ENCODE measurements around the gene ANGPTL1. TPM values are rescaled to one million over a fixed set of nuclear protein-coding genes. Genes with fewer than 3 reads are reported as not detected.

Gene ANGPTL1
- polyA plus RNA-seq, 1 donor from 2014 or later = not detected

DNA sequence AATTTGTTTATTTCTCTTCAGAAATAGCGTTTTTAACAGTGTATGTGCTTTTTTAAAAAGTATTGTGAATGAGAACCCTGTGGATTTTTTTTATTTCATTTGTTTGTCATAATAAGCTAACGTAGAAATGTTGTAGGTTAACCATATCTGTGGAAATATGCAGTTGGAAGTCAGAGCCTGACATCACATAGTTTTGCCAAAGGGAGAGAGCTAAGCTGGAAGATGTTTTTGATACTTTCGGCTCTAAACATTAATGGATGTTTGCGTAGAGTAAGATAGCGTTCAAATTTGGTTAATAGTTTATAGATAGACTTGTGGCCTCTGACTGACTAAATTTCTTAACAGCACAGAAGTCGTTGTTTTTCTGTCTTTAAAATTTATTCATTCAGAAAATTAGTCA lies 47.4 kb upstream of the ANGPTL1 start:
- Histone ChIP-seq H3F3A (ENCODE audit: insufficient read depth, low read length, poor library complexity, severe bottlenecking) (no peaks in the 10 kb centered on the region), H3K27ac (ENCODE audit: low read length) (no peak overlapping the region), H3K9ac (ENCODE audit: low read length) (no peak overlapping the region), H3K9me2 (ENCODE audit: insufficient read depth, low read length) (no peaks in the 10 kb centered on the region), H3K27me3 (ENCODE audit: insufficient read depth, low read depth, low read length) (no peaks in the 10 kb centered on the region), H3K9me3 (ENCODE audit: low read length) (no peaks in the 10 kb centered on the region), H3K4me3 (ENCODE audit: low read length) (no peak overlapping the region), H3K4me2 (ENCODE audit: low read length) (no peak overlapping the region), H4K20me1 (ENCODE audit: insufficient read depth) (no peaks in the 10 kb centered on the region), H3K36me3 (ENCODE audit: insufficient read depth, low read length) (no peaks in the 10 kb centered on the region), H2AFZ (ENCODE audit: low read depth, low read length) (no peak overlapping the region), H3K79me2 (replicated peaks; ENCODE audit: insufficient read depth, low read length) (no peaks in the 10 kb centered on the region)
- TF ChIP-seq TAF1 (IDR thresholded peaks at IDR 0.05; ENCODE audit: low read depth) = no peak
- no peak for TF ChIP-seq POLR2AphosphoS5 (IDR thresholded peaks at IDR 0.05)
- TF ChIP-seq SMC3 (conservative IDR thresholded peaks at IDR 0.05; ENCODE audit: poor library complexity) = no peak
- no peak for TF ChIP-seq RAD21 (conservative IDR thresholded peaks at IDR 0.05)
- TF ChIP-seq, protein P1, sequence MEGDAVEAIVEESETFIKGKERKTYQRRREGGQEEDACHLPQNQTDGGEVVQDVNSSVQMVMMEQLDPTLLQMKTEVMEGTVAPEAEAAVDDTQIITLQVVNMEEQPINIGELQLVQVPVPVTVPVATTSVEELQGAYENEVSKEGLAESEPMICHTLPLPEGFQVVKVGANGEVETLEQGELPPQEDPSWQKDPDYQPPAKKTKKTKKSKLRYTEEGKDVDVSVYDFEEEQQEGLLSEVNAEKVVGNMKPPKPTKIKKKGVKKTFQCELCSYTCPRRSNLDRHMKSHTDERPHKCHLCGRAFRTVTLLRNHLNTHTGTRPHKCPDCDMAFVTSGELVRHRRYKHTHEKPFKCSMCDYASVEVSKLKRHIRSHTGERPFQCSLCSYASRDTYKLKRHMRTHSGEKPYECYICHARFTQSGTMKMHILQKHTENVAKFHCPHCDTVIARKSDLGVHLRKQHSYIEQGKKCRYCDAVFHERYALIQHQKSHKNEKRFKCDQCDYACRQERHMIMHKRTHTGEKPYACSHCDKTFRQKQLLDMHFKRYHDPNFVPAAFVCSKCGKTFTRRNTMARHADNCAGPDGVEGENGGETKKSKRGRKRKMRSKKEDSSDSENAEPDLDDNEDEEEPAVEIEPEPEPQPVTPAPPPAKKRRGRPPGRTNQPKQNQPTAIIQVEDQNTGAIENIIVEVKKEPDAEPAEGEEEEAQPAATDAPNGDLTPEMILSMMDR (IDR thresholded peaks at IDR 0.05; ENCODE audit: poor library complexity, severe bottlenecking) = no peak
- no peak for TF ChIP-seq EP300 (conservative IDR thresholded peaks at IDR 0.05; ENCODE audit: poor library complexity, severe bottlenecking)
- no peak for TF ChIP-seq MXI1 (conservative IDR thresholded peaks at IDR 0.05; ENCODE audit: poor library complexity, severe bottlenecking)
- TF ChIP-seq EZH2 (IDR thresholded peaks at IDR 0.05; ENCODE audit: borderline replicate concordance, insufficient read depth, low read length, poor library complexity, severe bottlenecking) = no peak
- TF ChIP-seq, protein P2, sequence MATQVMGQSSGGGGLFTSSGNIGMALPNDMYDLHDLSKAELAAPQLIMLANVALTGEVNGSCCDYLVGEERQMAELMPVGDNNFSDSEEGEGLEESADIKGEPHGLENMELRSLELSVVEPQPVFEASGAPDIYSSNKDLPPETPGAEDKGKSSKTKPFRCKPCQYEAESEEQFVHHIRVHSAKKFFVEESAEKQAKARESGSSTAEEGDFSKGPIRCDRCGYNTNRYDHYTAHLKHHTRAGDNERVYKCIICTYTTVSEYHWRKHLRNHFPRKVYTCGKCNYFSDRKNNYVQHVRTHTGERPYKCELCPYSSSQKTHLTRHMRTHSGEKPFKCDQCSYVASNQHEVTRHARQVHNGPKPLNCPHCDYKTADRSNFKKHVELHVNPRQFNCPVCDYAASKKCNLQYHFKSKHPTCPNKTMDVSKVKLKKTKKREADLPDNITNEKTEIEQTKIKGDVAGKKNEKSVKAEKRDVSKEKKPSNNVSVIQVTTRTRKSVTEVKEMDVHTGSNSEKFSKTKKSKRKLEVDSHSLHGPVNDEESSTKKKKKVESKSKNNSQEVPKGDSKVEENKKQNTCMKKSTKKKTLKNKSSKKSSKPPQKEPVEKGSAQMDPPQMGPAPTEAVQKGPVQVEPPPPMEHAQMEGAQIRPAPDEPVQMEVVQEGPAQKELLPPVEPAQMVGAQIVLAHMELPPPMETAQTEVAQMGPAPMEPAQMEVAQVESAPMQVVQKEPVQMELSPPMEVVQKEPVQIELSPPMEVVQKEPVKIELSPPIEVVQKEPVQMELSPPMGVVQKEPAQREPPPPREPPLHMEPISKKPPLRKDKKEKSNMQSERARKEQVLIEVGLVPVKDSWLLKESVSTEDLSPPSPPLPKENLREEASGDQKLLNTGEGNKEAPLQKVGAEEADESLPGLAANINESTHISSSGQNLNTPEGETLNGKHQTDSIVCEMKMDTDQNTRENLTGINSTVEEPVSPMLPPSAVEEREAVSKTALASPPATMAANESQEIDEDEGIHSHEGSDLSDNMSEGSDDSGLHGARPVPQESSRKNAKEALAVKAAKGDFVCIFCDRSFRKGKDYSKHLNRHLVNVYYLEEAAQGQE (IDR thresholded peaks at IDR 0.05; ENCODE audit: borderline replicate concordance) = no peak

DNA sequence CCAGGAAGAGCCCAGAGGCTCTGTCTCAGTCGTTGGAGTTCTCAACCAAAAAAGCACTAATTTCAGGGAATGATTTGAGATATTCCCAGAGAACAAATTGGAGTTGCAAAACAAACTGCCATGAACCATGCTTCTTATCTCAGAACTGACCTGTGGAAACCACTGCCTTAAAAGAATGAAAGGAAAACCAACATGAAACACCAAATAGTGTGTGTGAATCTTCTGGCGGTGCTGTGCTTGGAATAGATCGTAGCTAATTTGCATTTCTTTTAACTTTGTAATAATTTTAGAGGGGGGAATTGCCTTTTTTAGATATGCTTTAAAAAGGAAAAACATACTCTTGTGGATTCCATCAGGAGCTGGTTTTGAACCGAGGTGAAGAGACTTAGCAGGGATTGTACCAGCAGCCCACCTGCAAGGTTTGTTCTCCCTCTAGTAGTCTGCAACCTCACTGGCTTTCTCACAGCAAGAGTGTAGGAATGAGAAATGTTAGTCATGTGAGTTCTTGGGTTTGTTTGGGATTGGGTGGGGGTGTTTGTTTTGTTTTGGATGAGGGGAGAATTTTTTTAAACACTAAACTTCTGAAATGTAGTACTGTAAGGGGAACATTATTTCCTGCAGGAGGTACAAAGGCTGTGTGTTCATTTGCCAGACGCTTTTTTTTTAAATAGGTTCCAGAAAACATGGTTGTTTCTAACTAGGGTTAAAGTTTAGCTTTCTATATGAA lies 45.7 kb upstream of the ANGPTL1 start:
- Histone ChIP-seq H3K9me2 (ENCODE audit: insufficient read depth, low read length) (no peaks in the 10 kb centered on the region), H4K20me1 (ENCODE audit: insufficient read depth) (no peaks in the 10 kb centered on the region), H3K9ac (ENCODE audit: low read length) (no peak overlapping the region)

More for the DNA sequence above, 45.7 kb upstream of the ANGPTL1 start:
- Histone ChIP-seq H3K4me2 (ENCODE audit: low read length) (no peak overlapping the region), H3K4me3 (ENCODE audit: low read length) (no peak overlapping the region), H3K79me2 (replicated peaks; ENCODE audit: insufficient read depth, low read length) (no peaks in the 10 kb centered on the region), H3F3A (ENCODE audit: insufficient read depth, low read length, poor library complexity, severe bottlenecking) (no peaks in the 10 kb centered on the region), H3K27me3 (ENCODE audit: insufficient read depth, low read depth, low read length) (no peaks in the 10 kb centered on the region), H3K9me3 (ENCODE audit: low read length) (no peaks in the 10 kb centered on the region), H2AFZ (ENCODE audit: low read depth, low read length) (no peak overlapping the region), H3K36me3 (ENCODE audit: insufficient read depth, low read length) (no peaks in the 10 kb centered on the region), H3K27ac (ENCODE audit: low read length) (no peak overlapping the region)
- TF ChIP-seq MXI1 (conservative IDR thresholded peaks at IDR 0.05; ENCODE audit: poor library complexity, severe bottlenecking) = no peak
- no peak for TF ChIP-seq EP300 (conservative IDR thresholded peaks at IDR 0.05; ENCODE audit: poor library complexity, severe bottlenecking)
- no peak for TF ChIP-seq SMC3 (conservative IDR thresholded peaks at IDR 0.05; ENCODE audit: poor library complexity)
- TF ChIP-seq, protein P2 (IDR thresholded peaks at IDR 0.05; ENCODE audit: borderline replicate concordance) = no peak
- TF ChIP-seq EZH2 (IDR thresholded peaks at IDR 0.05; ENCODE audit: borderline replicate concordance, insufficient read depth, low read length, poor library complexity, severe bottlenecking) = no peak
- TF ChIP-seq TAF1 (IDR thresholded peaks at IDR 0.05; ENCODE audit: low read depth) = no peak
- no peak for TF ChIP-seq POLR2AphosphoS5 (IDR thresholded peaks at IDR 0.05)
- TF ChIP-seq, protein P1 (IDR thresholded peaks at IDR 0.05; ENCODE audit: poor library complexity, severe bottlenecking) = no peak

All from neural cell (in vitro differentiated cells).